IPS DF 4.7 (cell line): Measurements from ENCODE around the gene MYOT.
"Not testable (repeated sequence)": the region's sequence is repeated elsewhere in the genome, so short reads cannot be mapped to it uniquely, and the experiment has no call there.

ENCODE experiments used
- DNase-seq: peaks from one replicate; pipeline ENCODE4 v3.0.0-alpha.2; 2013; ENCODE audit warnings: low spot score; ENCODE audit errors: extremely low read depth

MYOT gene

GRCh38 chr5:137856201-137856600 is 11.5 kb upstream of the MYOT start:
- no peak for DNase-seq

- no peak for DNase-seq
These were observed 10.5 kb upstream of the MYOT start for GRCh38 chr5:137856916-137857862.

GRCh38 chr5:137858223-137858916 is 9.3 kb upstream of the MYOT start:
- no peak for DNase-seq

GRCh38 chr5:137858954-137859353 is 8.7 kb upstream of the MYOT start:
- DNase-seq: no peak

GRCh38 chr5:137862251-137862650 is 5.4 kb upstream of the MYOT start:
- no peak for DNase-seq

GRCh38 chr5:137863653-137864052 is 4.0 kb upstream of the MYOT start:
- not testable (repeated sequence) for DNase-seq

- DNase-seq: no peak
These were observed 895 bp upstream of the MYOT start for GRCh38 chr5:137866541-137867388.

- no peak for DNase-seq
These were observed 3.1 kb downstream of the MYOT start for GRCh38 chr5:137870647-137871339.

- no peak for DNase-seq
These were observed 3.9 kb downstream of the MYOT start for GRCh38 chr5:137871571-137871970.

- DNase-seq: no peak
These were observed 4.8 kb downstream of the MYOT start for GRCh38 chr5:137872466-137872865.

GRCh38 chr5:137876101-137876500 is 8.4 kb downstream of the MYOT start:
- DNase-seq: no peak

- no peak for DNase-seq
These were observed 12.7 kb downstream of the MYOT start for GRCh38 chr5:137880313-137880712.

- DNase-seq: no peak
These were observed 20.2 kb downstream of the MYOT start for GRCh38 chr5:137887831-137888230.

GRCh38 chr5:137888466-137888862 is 20.8 kb downstream of the MYOT start:
- no peak for DNase-seq

- peak; percentile 46 for DNase-seq
These were observed 21.5 kb downstream of the MYOT start, which contains the start of gene PKD2L2 for GRCh38 chr5:137888863-137889759. Gene PKD2L2 (plus strand): TSS chr5:137889457. CDS start chr5:137889492, 35 bp downstream.

GRCh38 chr5:137890845-137891244 is 23.2 kb downstream of the MYOT start:
- no peak for DNase-seq

GRCh38 chr5:137891849-137892248 is 24.2 kb downstream of the MYOT start:
- DNase-seq: no peak

- DNase-seq: no peak
These were observed 26.9 kb downstream of the MYOT start for GRCh38 chr5:137894586-137894985.

GRCh38 chr5:137896560-137896959 is 28.9 kb downstream of the MYOT start:
- no peak for DNase-seq

- no peak for DNase-seq
These were observed 31.8 kb downstream of the MYOT start for GRCh38 chr5:137899493-137899892.
